ENCODE results near the gene CFAP298.

The CFAP298 gene

GRCh38 chr21:32581732-32582131, 30.4 kb downstream of the CFAP298 start (continued):
- no peak for TF ChIP-seq PRDM2 (tag by site-specific recombination; IDR thresholded peaks at IDR 0.05; ENCODE audit: borderline replicate concordance)
- no peak for TF ChIP-seq ZNF513 (tag by site-specific recombination; IDR thresholded peaks at IDR 0.05)
- TF ChIP-seq ZNF335 (tag by site-specific recombination; conservative IDR thresholded peaks at IDR 0.05), result no peak
- no peak for TF ChIP-seq ZNF623 (tag by site-specific recombination; IDR thresholded peaks at IDR 0.05)
- TF ChIP-seq ZXDB (tag by site-specific recombination; IDR thresholded peaks at IDR 0.05), result no peak
- TF ChIP-seq ZNF121 (tag by site-specific recombination; IDR thresholded peaks at IDR 0.05), result no peak
- no peak for TF ChIP-seq TCF7L2 (IDR thresholded peaks at IDR 0.05; ENCODE audit: borderline replicate concordance, low read depth, low read length)
- no peak for TF ChIP-seq ZNF747 (tag by site-specific recombination; IDR thresholded peaks at IDR 0.05)
- TF ChIP-seq ZNF704 (tag by site-specific recombination; IDR thresholded peaks at IDR 0.05), result no peak
- no peak for TF ChIP-seq KLF16 (tag by site-specific recombination; IDR thresholded peaks at IDR 0.05)
- TF ChIP-seq PBX3 (CRISPR knock-in tag; IDR thresholded peaks at IDR 0.05), result no peak
- no peak for TF ChIP-seq ZNF561 (tag by site-specific recombination; IDR thresholded peaks at IDR 0.05; ENCODE audit: borderline replicate concordance)

GRCh38 chr21:32580949-32581348, 31.2 kb downstream of the CFAP298 start:
- H3K9me3 ChIP-seq (ENCODE audit: control insufficient read depth, insufficient read depth, low read depth, low read length), result no peaks in the 10 kb centered on the region
- no peak overlapping the region for H3K27ac ChIP-seq (ENCODE audit: extremely low read depth, low read depth, low read length)
- no peak for TF ChIP-seq ZBTB6 (tag by site-specific recombination; IDR thresholded peaks at IDR 0.05)
- no peak for TF ChIP-seq SP7 (tag by site-specific recombination; IDR thresholded peaks at IDR 0.05)
- no peak for TF ChIP-seq ZNF513 (tag by site-specific recombination; IDR thresholded peaks at IDR 0.05)
- ChIA-PET POLR2A (no interaction called here), CTCF (interaction anchor here (0.6 to 5.5 kb wide), 4 partner anchors 11 to 256 kb away, joined by 3 to 23 read pairs (median 8); no protein-coding TSS in a partner anchor)
- H3K4me1 ChIP-seq (ENCODE audit: control insufficient read depth, insufficient read depth, low read length), result no peaks in the 10 kb centered on the region
- peaks cover 0 to 4% of the 10 kb centered on the region in 2 experiments; a peak in 1 of 3 replicates for H3K36me3 ChIP-seq (ENCODE audit: control insufficient read depth in 2 of 2, insufficient read depth in 1 of 2, low read length in 2 of 2)
- no peak overlapping the region for H3K4me3 ChIP-seq (ENCODE audit: low read depth, low read length)
